Right ventricle myocardium superior (tissue), 1 donor: Measurements from ENCODE around the gene SND1. TPM values are rescaled to one million over a fixed set of nuclear protein-coding genes. Genes with fewer than 3 reads are reported as not detected.

ENCODE experiments used
- ATAC-seq: fragments of 200-7000 bp; cut with Tn5 transposase; one replicate; pipeline ENCODE4 v1.9.1; 2020; ENCODE audit warnings: mild to moderate bottlenecking; ENCODE audit not compliant: poor library complexity
- DNase-seq: peaks from one replicate; pipeline ENCODE4 v3.0.0-alpha.2; 2020
- intact Hi-C: fragments of 100-400 bp; cut with DNase I; formaldehyde crosslinking; loops from one replicate; pipeline ENCODE4 v1.11.2; 2022
- total RNA-seq: library from RNA; stranded (reverse); fragmentation: NEBNext Ultra II Directional; extraction: Animal tissue kit (Norgen Biotek cat#: 25700); gene quantifications from one replicate; pipeline ENCODE4 v1.2.1, GENCODE V29; 2021
- donor health status: DM: no; HTN: yes; CAD: no; lungs with severe emphysema.

SND1 gene
- total RNA-seq, 1 donor from 2014 or later = 81.9 TPM

DNA sequence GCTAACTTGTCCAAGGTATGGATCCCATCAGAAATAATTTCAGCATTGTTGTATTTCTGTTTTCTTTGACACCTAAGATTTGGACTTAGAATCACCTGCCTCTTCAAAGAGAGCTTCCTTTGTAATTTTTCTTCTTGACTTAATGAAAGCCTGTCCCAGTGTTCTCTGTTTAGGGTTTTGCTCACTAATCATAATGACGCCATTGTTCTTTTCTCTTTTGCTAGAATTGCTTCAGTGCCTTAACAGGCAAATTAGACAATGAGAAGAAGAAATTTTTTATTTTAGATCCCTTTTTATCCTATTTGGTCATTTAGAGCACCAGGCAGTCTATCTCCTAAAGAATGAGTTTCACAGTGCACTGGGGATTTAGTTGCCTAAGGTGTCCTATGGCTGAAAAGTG, 128.5 kb downstream of the SND1 start:
- no peak for ATAC-seq
- intact Hi-C loops = no loop called here
- DNase-seq = no peak

DNA sequence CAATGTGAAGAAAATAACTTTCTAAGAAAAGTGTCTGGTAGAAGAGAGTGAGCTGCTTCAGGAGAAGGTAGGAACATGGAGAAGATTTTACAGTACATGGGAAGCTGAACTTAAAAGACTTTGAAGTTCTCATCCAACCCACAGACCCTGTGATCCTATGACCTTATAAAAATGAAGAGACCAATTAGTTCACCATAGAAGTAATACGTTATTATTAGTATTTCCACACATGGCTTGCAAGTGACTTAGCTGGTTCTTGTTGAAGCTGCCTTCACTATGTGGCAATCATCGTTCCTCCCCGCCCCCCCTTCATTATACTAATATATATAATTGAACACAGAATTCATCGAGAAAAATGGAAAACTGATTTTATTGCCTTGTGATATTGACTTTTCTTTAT, 129.1 kb downstream of the SND1 start:
- intact Hi-C loops = no loop called here
- ATAC-seq = no peak
- DNase-seq = no peak

DNA sequence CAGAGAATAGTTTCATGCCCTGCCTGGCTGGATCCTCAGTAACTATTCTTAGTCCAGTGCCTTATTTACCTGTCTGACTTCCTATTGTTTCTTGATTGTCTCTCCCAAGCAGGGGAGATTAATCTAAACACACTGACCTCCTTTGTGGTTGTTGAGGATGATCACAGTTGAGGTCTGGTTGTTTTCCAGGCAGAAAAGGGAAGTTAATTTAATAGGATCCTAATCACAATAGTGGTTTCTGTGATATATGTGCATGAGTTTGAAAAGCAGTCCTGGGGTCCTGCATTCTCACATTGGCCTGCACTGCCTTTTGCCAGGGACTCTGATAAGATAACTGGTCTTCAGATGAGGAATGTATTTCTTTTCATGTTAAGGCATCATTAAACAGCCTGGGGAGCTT, 130.1 kb downstream of the SND1 start:
- DNase-seq (no peak), ATAC-seq (no peak)
- intact Hi-C loops = no loop called here

DNA sequence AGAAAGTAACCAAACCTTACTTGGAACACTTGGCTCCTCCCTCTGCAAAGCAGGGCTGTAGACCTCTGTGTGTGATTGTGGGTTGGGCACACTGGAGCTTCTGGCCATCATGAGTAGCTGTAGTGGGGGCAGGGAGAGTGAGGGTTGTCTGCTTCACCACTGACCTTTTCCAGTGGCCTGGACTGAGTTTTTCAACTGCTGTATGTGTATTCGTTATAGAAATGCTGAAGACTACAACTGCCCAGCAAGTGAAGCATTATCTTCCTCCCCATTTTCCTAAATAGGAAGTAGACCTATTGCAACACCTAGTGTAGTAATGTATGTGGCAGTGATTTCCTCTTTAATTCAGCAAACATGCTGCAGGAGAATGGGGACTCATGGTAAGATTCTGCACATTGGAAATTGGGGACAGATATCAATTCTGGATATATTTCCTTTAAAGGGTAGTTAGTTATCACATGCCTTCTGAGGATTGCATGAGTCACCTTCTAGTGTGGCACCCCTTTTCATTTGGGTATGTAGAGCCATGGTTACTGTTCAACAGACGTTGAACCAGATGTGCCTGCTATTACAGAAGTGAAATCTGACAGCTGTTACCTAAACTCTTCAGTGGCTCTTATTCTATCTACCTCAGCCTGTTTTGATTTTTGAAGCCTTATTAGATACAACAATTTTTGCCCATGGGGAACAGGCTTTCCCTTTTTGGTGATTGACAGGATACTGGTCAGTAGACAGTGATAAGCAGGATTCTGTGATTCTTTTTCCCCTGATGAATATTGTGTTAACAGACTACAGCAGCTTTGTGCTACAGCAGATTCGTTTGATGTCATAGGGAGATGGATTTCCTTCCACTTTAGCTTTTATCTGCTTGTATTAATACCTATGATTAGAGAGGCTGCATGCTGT, 130.9 kb downstream of the SND1 start:
- intact Hi-C loops = no loop called here
- DNase-seq (no peak), ATAC-seq (peak; percentile 65)

GRCh38 chr7:127786184-127786583, 134.2 kb downstream of the SND1 start:
- intact Hi-C loops = no loop called here
- no peak for DNase-seq
- no peak for ATAC-seq

DNA sequence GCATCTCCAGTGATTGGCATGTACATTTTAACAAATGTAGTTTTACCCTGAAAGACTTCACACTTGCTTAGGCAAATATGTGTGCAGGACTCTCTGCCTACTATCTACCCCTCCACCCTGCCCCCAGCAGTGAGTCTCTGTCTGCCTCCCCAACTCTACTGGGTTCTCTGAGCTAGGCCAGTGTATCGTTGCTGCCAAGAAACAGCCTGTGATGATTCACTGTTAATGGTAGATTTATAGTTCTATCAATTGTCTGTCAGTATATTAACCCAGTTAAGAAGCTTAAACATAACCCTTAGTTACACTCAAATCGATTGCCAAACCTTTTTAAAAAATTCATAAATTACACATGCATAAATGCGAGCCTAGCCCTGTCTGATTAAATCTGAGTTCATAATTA, 137.0 kb downstream of the SND1 start:
- DNase-seq = no peak
- ATAC-seq = no peak
- intact Hi-C loops = no loop called here

DNA sequence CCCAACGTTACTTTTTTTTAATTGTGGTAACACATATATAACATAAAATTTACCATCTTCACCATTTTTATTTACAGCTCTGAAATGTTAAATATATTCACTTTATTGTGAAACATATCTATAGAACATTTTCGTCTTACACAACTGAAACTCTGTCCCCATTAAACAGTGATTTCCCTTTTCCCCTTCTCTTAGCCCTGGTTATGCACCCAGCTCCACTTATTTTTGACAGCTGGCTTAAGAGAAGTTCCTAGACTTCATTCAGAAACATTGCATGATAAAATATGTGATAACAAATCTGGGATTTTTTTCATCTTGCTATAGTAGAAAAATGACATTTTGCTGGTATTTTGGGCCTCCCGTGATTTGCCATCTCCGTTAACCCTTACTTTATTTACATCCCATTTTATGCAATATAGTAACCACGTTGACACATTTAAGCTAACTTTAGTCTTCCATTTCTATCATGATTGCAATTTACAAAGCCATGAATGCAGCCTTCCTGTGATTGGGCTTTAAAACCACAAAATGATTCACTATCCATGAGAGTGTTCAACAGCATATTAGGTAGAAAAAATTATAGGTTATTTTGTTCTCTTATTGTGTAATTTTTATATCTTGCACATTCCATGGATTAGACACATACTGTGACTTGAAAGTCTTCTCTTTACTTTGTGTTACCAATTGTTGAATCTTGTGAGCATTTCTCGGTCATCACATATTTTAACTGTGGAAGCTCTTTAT, 139.6 kb downstream of the SND1 start:
- intact Hi-C loops = no loop called here
- DNase-seq (no peak), ATAC-seq (no peak)

- intact Hi-C loops = no loop called here
- no peak for DNase-seq
- no peak for ATAC-seq
Measured at GRCh38 chr7:127792528-127793342, 140.7 kb downstream of the SND1 start.

DNA sequence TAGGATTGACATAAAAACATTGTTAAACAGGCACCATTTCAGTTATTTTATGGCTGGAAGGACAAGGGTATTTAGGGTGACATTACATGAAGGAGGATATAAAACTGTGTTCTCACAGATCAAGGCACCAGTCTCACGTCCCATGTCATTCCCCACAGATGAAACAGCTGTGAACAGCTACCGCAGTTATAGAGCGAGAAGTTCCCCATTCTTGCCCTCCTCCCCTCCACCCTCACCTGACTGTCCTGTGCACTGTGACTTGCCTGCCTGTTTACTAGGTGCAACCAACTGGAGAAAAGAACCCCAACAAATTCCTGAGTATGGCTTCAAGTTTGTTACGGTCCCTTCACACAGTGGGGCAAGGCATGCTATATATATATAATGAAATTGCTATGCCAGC, 141.6 kb downstream of the SND1 start:
- ATAC-seq (peak; percentile 19), DNase-seq (no peak)
- intact Hi-C loops = no loop called here

GRCh38 chr7:127794136-127794535, 142.1 kb downstream of the SND1 start:
- intact Hi-C loops = no loop called here
- peak; percentile 57 for ATAC-seq
- no peak for DNase-seq

GRCh38 chr7:127794551-127794950, 142.6 kb downstream of the SND1 start:
- intact Hi-C loops = no loop called here
- DNase-seq (no peak), ATAC-seq (no peak)

GRCh38 chr7:127798023-127798422, 146.0 kb downstream of the SND1 start:
- intact Hi-C loops = no loop called here
- ATAC-seq (peak; percentile 10), DNase-seq (no peak)

DNA sequence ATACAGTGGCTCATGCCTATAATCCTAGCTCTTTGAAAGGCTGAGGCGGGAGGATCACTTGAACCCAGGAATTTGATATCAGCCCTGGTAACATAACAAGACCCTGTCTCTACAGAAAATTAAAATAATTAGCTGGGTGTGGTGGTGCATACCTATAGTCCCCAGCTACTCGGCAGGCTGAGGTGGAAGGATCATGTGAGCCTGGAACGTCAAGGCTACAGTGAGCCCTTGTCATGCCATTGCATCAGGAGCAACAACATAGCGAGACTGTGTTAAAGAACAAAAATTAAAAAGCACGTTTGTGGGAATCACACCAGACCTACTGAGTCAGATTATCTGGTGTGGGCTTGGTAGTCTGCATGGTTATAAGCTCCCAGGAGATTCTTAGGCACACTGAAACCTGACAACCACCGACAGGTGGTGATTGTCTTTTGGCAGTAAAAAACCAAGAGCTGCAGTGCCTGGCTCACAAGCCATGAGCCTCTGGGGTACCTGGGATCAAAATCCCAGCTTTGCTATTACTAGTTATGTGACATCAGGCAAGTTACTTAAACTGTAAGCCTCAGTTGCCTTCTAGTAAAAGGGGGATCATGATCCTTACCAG, 146.9 kb downstream of the SND1 start:
- DNase-seq (no peak), ATAC-seq (no peak)
- intact Hi-C loops = no loop called here

DNA sequence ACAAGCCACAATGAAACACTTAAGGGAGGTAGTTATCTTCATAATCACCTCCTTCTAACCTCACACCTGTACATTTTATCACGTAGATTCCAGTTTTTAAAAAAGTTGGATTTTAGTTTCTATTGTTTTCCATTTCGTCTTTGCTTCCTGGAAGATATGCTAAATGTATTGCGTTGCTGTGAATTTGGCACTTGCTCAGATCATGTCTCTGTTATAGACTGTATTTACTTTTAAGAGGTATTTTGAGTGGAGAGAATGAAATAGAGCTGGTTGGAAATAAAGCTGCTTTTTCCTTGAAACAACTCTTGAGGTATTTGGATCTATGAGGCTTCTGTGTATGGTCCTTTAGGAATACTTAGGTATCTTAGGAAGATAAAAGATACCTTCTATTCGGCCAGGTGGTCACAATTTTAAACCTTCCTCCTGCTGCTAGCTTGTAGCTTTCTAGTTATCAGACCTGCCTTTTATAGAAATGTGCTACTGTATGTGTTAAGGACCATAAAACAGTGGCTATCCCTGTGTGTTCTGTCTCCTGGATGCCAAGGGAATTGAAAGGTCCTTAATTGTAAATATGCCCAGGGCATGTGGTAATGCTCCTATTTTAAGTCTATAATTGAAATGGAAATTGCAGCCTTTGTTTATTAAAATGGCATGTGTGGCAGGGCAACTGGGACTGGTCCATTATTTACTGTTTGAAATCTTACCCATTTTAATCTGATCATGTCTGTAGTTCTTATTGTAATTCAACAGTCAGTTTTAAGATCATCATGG, 147.7 kb downstream of the SND1 start:
- DNase-seq = no peak
- ATAC-seq = no peak
- intact Hi-C loops = no loop called here

GRCh38 chr7:127802845-127803244, 150.9 kb downstream of the SND1 start:
- DNase-seq (no peak), ATAC-seq (no peak)
- intact Hi-C loops = no loop called here

GRCh38 chr7:127803626-127804025, 151.6 kb downstream of the SND1 start:
- DNase-seq (no peak), ATAC-seq (no peak)
- intact Hi-C loops = no loop called here

- DNase-seq (no peak), ATAC-seq (no peak)
- intact Hi-C loops = no loop called here
Measured at GRCh38 chr7:127807340-127807739, 155.3 kb downstream of the SND1 start.

GRCh38 chr7:127807829-127808228, 155.8 kb downstream of the SND1 start:
- intact Hi-C loops = no loop called here
- DNase-seq = no peak
- ATAC-seq = no peak
